H1 (cell line): Measurements from ENCODE around the gene CHN2. TPM values are rescaled to one million over a fixed set of nuclear protein-coding genes. Genes with fewer than 3 reads are reported as not detected.

Experiments
- CTCF ChIA-PET: fragments of 300-600 bp; sonication (Branson Sonifier 250); formaldehyde crosslinking; loops from one replicate; lab custom pipeline; 2021; ENCODE audit not compliant: partially characterized antibody; lab: Charles Lee
- POLR2A ChIA-PET: fragments of 300-600 bp; sonication (Branson Sonifier 250); formaldehyde crosslinking; loops from one replicate; lab custom pipeline; 2021; ENCODE audit warnings: inconsistent platforms; ENCODE audit not compliant: partially characterized antibody; lab: Charles Lee
- DNase-seq, 2 experiments: peaks; one replicate each; pipeline versions ENCODE4 v3.0.0 to v3.0.0-alpha.2; 2010 to 2022; ENCODE audit warnings: low spot score in 2 of 2, low read depth in 1 of 2, mixed read lengths in 1 of 2
- FAIRE-seq: peaks from 2 replicates; lab custom pipeline; 2011; peaks lifted over from hg19 to GRCh38; lab: Jason Lieb, UNC
- H2AFZ ChIP-seq: 2 replicates; pipeline ENCODE4 v1.8.1; 2012; ENCODE audit warnings: low read length, inconsistent platforms
- H2AK5ac ChIP-seq: 2 replicates; pipeline ENCODE4 v1.6.1; 2013; ENCODE audit warnings: low read depth, low read length
- H2BK120ac ChIP-seq: replicated peaks from 2 replicates; pipeline ENCODE3; 2013; ENCODE audit warnings: low read depth, low read length, inconsistent platforms
- H2BK12ac ChIP-seq: 2 replicates; pipeline ENCODE4 v1.6.1; 2013; ENCODE audit warnings: low read depth, low read length
- H2BK15ac ChIP-seq: 2 replicates; pipeline ENCODE4 v1.6.1; 2013; ENCODE audit warnings: low read length
- H2BK20ac ChIP-seq: 2 replicates; pipeline ENCODE4 v1.6.1; 2013; ENCODE audit warnings: low read length
- H2BK5ac ChIP-seq: 2 replicates; pipeline ENCODE4 v1.6.1; 2013; ENCODE audit warnings: low read depth, low read length
- H3K14ac ChIP-seq: 2 replicates; pipeline ENCODE4 v1.6.1; 2013; ENCODE audit warnings: inconsistent platforms; ENCODE audit not compliant: insufficient read length
- H3K18ac ChIP-seq: 2 replicates; pipeline ENCODE4 v1.6.1; 2013; ENCODE audit warnings: low read length; ENCODE audit errors: extremely low read depth
- H3K23ac ChIP-seq: 2 replicates; pipeline ENCODE4 v1.6.1; 2013; ENCODE audit warnings: inconsistent platforms; ENCODE audit not compliant: insufficient read length
- H3K23me2 ChIP-seq: 2 replicates; pipeline ENCODE4 v1.6.1; 2013; ENCODE audit warnings: low read depth, low read length
- H3K27ac ChIP-seq: 2 replicates; pipeline ENCODE4 v1.6.1; 2011; ENCODE audit warnings: low read depth, low read length, inconsistent platforms
- H3K27me3 ChIP-seq, 4 experiments: replicated peaks in 1 of 4; 1 replicate in 1 of 4; 2 replicates in 3 of 4; pipeline versions ENCODE4 v1.6.1 to v1.8.1; 2011 to 2013; ENCODE audit warnings: low read length in 3 of 4, mild to moderate bottlenecking in 3 of 4, inconsistent platforms in 2 of 4, mixed read lengths in 2 of 4, moderate library complexity in 1 of 4; ENCODE audit not compliant: control insufficient read depth in 3 of 4, insufficient read depth in 3 of 4; ENCODE audit errors: extremely low read depth in 1 of 4
- H3K36me3 ChIP-seq, 4 experiments: 2 replicates each; pipeline versions ENCODE4 v1.6.1 to v1.8.1; 2011 to 2013; ENCODE audit warnings: mild to moderate bottlenecking in 4 of 4, low read length in 3 of 4, moderate library complexity in 2 of 4, control low read depth in 1 of 4, inconsistent platforms in 1 of 4; ENCODE audit not compliant: insufficient read depth in 4 of 4, control insufficient read depth in 2 of 4
- H3K4ac ChIP-seq: replicated peaks from 2 replicates; pipeline ENCODE3; 2013; ENCODE audit warnings: low read length, low read depth, mixed read lengths, inconsistent platforms; ENCODE audit not compliant: insufficient read length
- H3K4me1 ChIP-seq, 4 experiments: replicated peaks in 1 of 4; 1 replicate in 1 of 4; 2 replicates in 3 of 4; pipeline versions ENCODE4 v1.6.1 to v1.8.1; 2011 to 2013; ENCODE audit warnings: low read length in 3 of 4, inconsistent platforms in 2 of 4, mixed read lengths in 1 of 4; ENCODE audit not compliant: insufficient read depth in 4 of 4, control insufficient read depth in 3 of 4
- H3K4me2 ChIP-seq, 2 experiments: 2 replicates each; pipeline versions ENCODE4 v1.6.1 to v1.8.1; 2011 to 2013; ENCODE audit warnings: low read depth in 2 of 2, low read length in 2 of 2, control low read depth in 1 of 2, inconsistent platforms in 1 of 2, mild to moderate bottlenecking in 1 of 2; ENCODE audit not compliant: insufficient read depth in 1 of 2
- H3K4me3 ChIP-seq, 4 experiments: fragments of 200-600, 300-600 bp in 1 of 4; sonication (generic), shearing (Covaris generic), sonication (Bioruptor Twin) in 1 of 4; 2 replicates each; pipeline versions ENCODE4 v1.5.1 to v1.8.1; 2011 to 2016; ENCODE audit warnings: low read length in 4 of 4, low read depth in 3 of 4, control low read depth in 2 of 4, inconsistent platforms in 2 of 4, mild to moderate bottlenecking in 2 of 4, mixed read lengths in 1 of 4, moderate library complexity in 1 of 4; ENCODE audit not compliant: insufficient read depth in 2 of 4; ENCODE audit errors: extremely low read depth in 1 of 4
- H3K56ac ChIP-seq: replicated peaks from 2 replicates; pipeline ENCODE3; 2013; ENCODE audit warnings: low read depth, mild to moderate bottlenecking, mixed read lengths, low read length, inconsistent platforms; ENCODE audit not compliant: insufficient read length
- H3K79me1 ChIP-seq: 2 replicates; pipeline ENCODE4 v1.6.1; 2013; ENCODE audit warnings: low read depth, low read length, control low read depth
- H3K79me2 ChIP-seq, 2 experiments: 2 replicates each; pipeline versions ENCODE4 v1.6.1 to v1.8.1; 2012 to 2013; ENCODE audit warnings: low read length in 2 of 2, mild to moderate bottlenecking in 2 of 2, inconsistent platforms in 1 of 2; ENCODE audit not compliant: insufficient read depth in 2 of 2, control insufficient read depth in 1 of 2
- H3K9ac ChIP-seq, 4 experiments: replicated peaks in 1 of 4; 1 replicate in 1 of 4; 2 replicates in 3 of 4; pipeline versions ENCODE4 v1.6.1 to v1.8.1; 2011 to 2013; ENCODE audit warnings: low read depth in 3 of 4, low read length in 3 of 4, control low read depth in 2 of 4, mild to moderate bottlenecking in 2 of 4, moderate library complexity in 2 of 4, inconsistent platforms in 1 of 4; ENCODE audit errors: extremely low read depth in 1 of 4
- H3K9me3 ChIP-seq, 2 experiments: 2 replicates each; pipeline versions ENCODE4 v1.6.1 to v1.8.1; 2012 to 2013; ENCODE audit warnings: mild to moderate bottlenecking in 2 of 2, moderate library complexity in 2 of 2, control low read depth in 1 of 2, inconsistent platforms in 1 of 2, low read depth in 1 of 2, low read length in 1 of 2, mixed read lengths in 1 of 2; ENCODE audit not compliant: insufficient read depth in 2 of 2
- H4K20me1 ChIP-seq, 2 experiments: replicated peaks in 1 of 2; 2 replicates each; pipeline versions ENCODE3 to v1.8.1; 2011 to 2013; ENCODE audit warnings: inconsistent platforms in 2 of 2, low read length in 2 of 2, mild to moderate bottlenecking in 1 of 2; ENCODE audit not compliant: insufficient read depth in 2 of 2, control insufficient read depth in 1 of 2
- H4K5ac ChIP-seq: 2 replicates; pipeline ENCODE4 v1.6.1; 2013; ENCODE audit warnings: low read length, low read depth, mixed read lengths, inconsistent platforms; ENCODE audit not compliant: insufficient read length
- H4K8ac ChIP-seq: 2 replicates; pipeline ENCODE4 v1.8.0; 2013; ENCODE audit warnings: mild to moderate bottlenecking, moderate library complexity, low read length, inconsistent platforms; ENCODE audit not compliant: insufficient read depth; ENCODE audit errors: extremely low read depth
- H4K91ac ChIP-seq: replicated peaks from 2 replicates; pipeline ENCODE3; 2013; ENCODE audit warnings: low read length, mixed read lengths, inconsistent platforms; ENCODE audit not compliant: insufficient read length
- KDM4A ChIP-seq: IDR thresholded peaks from one replicate; pipeline ENCODE4 v1.7.1; 2012; ENCODE audit warnings: low read depth, mild to moderate bottlenecking, moderate library complexity, low read length, inconsistent platforms; ENCODE audit not compliant: severe bottlenecking
- WGBS, 2 experiments: shearing (Covaris generic) in 1 of 2; methylation state at CpG; one replicate each; pipeline versions ENCODE4 v1.1.6 to v1.1.7; 2013 to 2015; ENCODE audit warnings: low lambda C conversion rate in 2 of 2, mixed read lengths in 2 of 2, inconsistent platforms in 1 of 2, low coverage in 1 of 2, missing lambda C conversion rate in 1 of 2; ENCODE audit not compliant: insufficient replicate concordance in 2 of 2, insufficient coverage in 1 of 2, insufficient read length in 1 of 2; ENCODE audit errors: extremely low coverage in 1 of 2, missing lambda C conversion rate in 1 of 2; 5-methylcytosine and 5-hydroxymethylcytosine counted together
- polyA plus RNA-seq, 7 experiments: library from polyadenylated mRNA; depleted of rRNA in 3 of 7; stranded (reverse) in 5 of 7; unstranded in 2 of 7; fragments of >200 nt in 5 of 7; fragments of 200-250 nt in 2 of 7; gene quantifications; 1 replicate in 5 of 7; 2 replicates in 1 of 7; 4 replicates in 1 of 7; pipeline versions ENCODE4 v1.2.1 to v1.2.3, GENCODE V29; 2011 to 2013; ENCODE audit warnings: missing spikeins in 2 of 7, mixed read lengths in 2 of 7
- total RNA-seq: library from RNA; stranded (reverse); fragmentation: NEBNext Ultra II Directional; extraction: Animal tissue kit (Norgen Biotek cat#: 25700); gene quantifications from 2 replicates; pipeline ENCODE4 v1.2.1, GENCODE V29; 2021

The CHN2 gene
- total and polyA plus RNA-seq, 2 of the 8 experiments (the other 6 are each of a cell fraction or from before 2014, with no cell fraction given), result 2.9 to 4.8 TPM

DNA sequence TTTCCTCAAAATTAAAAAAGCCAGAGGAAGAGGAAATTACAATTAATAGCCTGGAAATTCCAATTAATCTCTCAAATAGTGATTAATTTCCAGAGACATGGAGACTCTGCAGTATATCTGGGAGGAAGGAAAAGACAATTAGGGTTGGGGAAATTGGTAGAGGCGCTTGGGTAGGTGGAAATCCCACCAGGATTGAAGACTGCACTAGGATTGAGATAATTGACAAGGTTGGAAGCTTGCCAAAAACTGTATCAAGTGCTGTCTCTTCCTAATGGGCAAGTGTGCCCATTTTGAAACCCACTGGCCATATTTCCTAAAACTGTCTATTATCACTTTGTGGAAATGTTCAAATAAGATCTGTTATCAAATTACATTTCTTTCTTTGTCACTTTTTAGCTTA lies 21.6 kb downstream of the CHN2 start:
- no peak for FAIRE-seq
- Histone ChIP-seq H2AK5ac (no peak overlapping the region), H3K23me2 (no peaks in the 10 kb centered on the region), H2BK15ac (no peak overlapping the region), H3K79me1 (no peaks in the 10 kb centered on the region), H4K8ac (no peak overlapping the region), H3K18ac (no peak overlapping the region), H2AFZ (no peak overlapping the region), H4K20me1 (no peaks in the 10 kb centered on the region), H3K79me2 (no peaks in the 10 kb centered on the region), H3K14ac (no peak overlapping the region), H3K27ac (no peak overlapping the region), H2BK5ac (no peak overlapping the region), H4K5ac (no peak overlapping the region), H3K56ac (no peak overlapping the region), H2BK12ac (no peak overlapping the region), H3K4me2 (no peak overlapping the region), H2BK120ac (no peak overlapping the region), H3K36me3 (no peaks in the 10 kb centered on the region), H3K23ac (no peak overlapping the region), H3K4me3 (no peak overlapping the region), H3K4ac (no peak overlapping the region), H3K4me1 (no peaks in the 10 kb centered on the region; a peak in 2 of 7 replicates), H4K91ac (no peak overlapping the region), H2BK20ac (no peak overlapping the region), H3K9ac (no peak overlapping the region)
- POLR2A ChIA-PET, result interaction anchor here (1.0 kb wide), 1 partner anchor 10 kb away, joined by 3 read pairs; no protein-coding TSS in a partner anchor
- whole genome bisulfite sequencing, 2 experiments, result 68% methylated on average over 1 of the region's 1 CpG; no CpG with 5 or more reads in 1 of the 2 experiments
- no peak for DNase-seq
- no peak for TF ChIP-seq KDM4A
- TF ChIP-seq, all 59 proteins: peak for 0
- no peaks in the 10 kb centered on the region for H3K27me3 ChIP-seq
- H3K9me3 ChIP-seq, result no peaks in the 10 kb centered on the region
- CTCF ChIA-PET, result interaction anchor here (0.9 to 1.6 kb wide), 5 partner anchors 11 to 94 kb away, joined by 3 read pairs; no protein-coding TSS in a partner anchor
